Measurements from ENCODE around the gene PIGB.

The PIGB gene

DNA sequence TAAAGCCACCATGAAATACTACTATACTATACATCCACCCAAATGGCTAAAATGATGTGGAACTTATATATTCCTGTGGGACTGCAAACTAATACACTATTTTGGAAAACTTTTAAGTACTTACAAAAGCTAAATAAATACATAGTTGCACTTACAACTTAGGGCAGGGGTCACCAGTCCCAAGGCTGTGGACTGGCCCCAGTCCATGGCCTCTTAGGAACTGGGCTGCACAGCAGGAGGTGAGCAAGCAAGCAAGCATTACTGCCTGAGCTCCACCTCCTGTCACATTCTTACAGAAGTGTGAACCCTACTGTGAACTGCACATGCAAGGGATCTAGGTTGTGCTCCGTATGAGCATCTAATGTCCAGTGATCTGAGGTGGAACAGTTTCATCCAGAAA, 18.1 kb downstream of the PIGB start:
- H3K4me3 ChIP-seq (ENCODE audit: low read depth, low read length): no peak overlapping the region
- TF ChIP-seq, protein P1, sequence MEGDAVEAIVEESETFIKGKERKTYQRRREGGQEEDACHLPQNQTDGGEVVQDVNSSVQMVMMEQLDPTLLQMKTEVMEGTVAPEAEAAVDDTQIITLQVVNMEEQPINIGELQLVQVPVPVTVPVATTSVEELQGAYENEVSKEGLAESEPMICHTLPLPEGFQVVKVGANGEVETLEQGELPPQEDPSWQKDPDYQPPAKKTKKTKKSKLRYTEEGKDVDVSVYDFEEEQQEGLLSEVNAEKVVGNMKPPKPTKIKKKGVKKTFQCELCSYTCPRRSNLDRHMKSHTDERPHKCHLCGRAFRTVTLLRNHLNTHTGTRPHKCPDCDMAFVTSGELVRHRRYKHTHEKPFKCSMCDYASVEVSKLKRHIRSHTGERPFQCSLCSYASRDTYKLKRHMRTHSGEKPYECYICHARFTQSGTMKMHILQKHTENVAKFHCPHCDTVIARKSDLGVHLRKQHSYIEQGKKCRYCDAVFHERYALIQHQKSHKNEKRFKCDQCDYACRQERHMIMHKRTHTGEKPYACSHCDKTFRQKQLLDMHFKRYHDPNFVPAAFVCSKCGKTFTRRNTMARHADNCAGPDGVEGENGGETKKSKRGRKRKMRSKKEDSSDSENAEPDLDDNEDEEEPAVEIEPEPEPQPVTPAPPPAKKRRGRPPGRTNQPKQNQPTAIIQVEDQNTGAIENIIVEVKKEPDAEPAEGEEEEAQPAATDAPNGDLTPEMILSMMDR (IDR thresholded peaks at IDR 0.05; ENCODE audit: borderline replicate concordance, insufficient read depth, low read depth, low read length): no peak

DNA sequence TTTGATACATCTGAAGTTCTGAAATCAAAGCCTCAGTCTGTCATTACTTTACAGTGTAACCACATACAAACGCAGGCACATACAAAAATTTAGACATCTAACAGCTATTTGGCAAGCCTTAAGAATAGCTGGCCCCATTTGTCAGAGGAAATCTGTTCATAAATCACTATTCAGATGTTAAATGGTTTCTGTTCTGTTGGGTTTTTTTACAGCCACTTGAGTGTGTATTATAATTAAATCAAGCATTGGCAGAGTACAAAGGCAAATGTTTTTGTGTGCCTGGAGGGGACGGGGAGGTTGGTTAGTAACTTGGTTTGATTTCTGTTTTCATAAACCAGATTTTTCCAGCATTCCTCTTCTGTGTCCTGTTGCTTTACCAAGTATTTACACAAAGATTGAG, 24.1 kb downstream of the PIGB start:
- TF ChIP-seq, protein P1 (IDR thresholded peaks at IDR 0.05; ENCODE audit: borderline replicate concordance, insufficient read depth, low read depth, low read length): no peak
- no peak overlapping the region for H3K4me3 ChIP-seq (ENCODE audit: low read depth, low read length)

DNA sequence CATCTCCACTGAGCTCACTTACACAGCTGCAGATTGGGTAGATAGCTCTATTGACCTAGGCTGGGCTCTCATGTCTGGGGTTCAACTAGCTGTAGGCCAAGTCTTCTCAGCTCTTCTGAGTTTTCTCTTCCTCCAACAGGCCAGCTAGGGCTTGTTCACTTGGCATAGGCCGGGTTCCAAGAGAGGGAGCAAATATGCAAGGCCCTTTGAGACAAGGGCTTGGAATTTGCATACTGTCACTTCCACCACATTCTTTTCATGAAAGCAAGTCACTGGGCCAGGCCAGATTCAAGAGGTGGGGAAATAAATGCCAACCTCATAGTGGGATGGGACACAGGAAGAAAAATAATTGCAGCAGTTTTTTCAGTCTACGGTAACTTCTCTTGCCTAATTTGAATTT, 25.2 kb downstream of the PIGB start:
- TF ChIP-seq, protein P1 (IDR thresholded peaks at IDR 0.05; ENCODE audit: borderline replicate concordance, insufficient read depth, low read depth, low read length): no peak
- no peak overlapping the region for H3K4me3 ChIP-seq (ENCODE audit: low read depth, low read length)

DNA sequence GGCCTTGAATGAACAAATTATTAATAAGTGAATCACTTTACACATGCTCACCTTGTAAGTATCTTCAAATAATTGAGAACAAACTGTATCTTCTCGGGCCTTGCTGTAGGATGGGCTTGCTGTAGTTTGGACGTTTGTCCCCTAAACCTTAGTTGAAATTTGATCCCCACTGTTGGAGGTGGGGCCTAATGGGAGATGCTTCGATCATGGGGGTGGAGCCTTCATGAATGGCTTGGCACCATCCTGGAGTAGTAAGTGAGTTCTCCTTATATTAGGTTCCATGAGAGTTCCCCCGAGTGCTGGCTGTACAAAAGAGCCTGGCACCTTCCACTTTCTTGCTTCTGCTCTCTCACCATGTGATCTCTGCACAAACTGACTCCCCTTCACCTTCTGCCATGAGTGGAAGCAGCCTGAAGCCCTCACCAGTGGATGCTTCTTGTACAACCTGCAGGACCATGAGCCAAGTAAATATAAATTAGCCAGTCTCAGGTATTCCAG, 29.3 kb downstream of the PIGB start:
- TF ChIP-seq, protein P1 (IDR thresholded peaks at IDR 0.05; ENCODE audit: borderline replicate concordance, insufficient read depth, low read depth, low read length): no peak
- no peak overlapping the region for H3K4me3 ChIP-seq (ENCODE audit: low read depth, low read length)

DNA sequence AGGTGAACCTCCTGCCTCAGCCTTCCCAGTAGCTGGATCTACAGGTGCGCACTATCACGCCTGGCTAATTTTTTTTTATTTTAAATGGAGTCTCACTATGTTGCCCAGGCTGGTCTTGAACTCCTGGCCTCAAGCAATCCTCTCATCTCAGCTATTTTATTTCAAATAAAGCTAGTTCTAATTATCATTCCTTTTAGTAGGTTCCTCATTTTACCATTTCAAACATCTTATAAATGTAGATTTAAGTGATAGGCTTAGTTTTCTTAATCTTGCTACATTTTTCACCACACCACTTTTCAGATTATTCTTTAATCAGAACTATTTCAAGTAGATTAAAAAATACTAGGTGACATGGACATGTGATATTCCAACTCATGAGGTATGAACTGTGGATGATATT, 30.3 kb downstream of the PIGB start:
- no peak overlapping the region for H3K4me3 ChIP-seq (ENCODE audit: low read depth, low read length)
- TF ChIP-seq, protein P1 (IDR thresholded peaks at IDR 0.05; ENCODE audit: borderline replicate concordance, insufficient read depth, low read depth, low read length): no peak

DNA sequence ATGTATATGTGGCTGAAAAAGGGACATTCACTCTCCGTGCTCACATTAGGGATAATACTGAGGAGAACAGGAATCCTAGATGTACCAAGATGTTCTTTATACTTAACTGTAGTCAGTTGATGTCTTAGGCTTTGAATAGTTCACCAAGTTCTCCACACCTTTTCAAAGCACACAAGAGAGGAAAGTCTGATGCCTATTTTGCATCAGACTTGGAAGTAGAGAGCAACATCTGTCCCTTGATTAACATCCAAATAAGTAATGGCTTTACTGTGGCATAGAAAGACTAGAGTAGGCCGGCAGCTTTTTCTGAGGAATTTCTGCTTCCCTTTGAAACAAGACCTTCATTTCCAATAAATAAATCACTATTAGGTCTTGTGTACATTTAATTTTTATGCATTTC, 34.0 kb downstream of the PIGB start:
- TF ChIP-seq, protein P1 (IDR thresholded peaks at IDR 0.05; ENCODE audit: borderline replicate concordance, insufficient read depth, low read depth, low read length): no peak
- no peak overlapping the region for H3K4me3 ChIP-seq (ENCODE audit: low read depth, low read length)

DNA sequence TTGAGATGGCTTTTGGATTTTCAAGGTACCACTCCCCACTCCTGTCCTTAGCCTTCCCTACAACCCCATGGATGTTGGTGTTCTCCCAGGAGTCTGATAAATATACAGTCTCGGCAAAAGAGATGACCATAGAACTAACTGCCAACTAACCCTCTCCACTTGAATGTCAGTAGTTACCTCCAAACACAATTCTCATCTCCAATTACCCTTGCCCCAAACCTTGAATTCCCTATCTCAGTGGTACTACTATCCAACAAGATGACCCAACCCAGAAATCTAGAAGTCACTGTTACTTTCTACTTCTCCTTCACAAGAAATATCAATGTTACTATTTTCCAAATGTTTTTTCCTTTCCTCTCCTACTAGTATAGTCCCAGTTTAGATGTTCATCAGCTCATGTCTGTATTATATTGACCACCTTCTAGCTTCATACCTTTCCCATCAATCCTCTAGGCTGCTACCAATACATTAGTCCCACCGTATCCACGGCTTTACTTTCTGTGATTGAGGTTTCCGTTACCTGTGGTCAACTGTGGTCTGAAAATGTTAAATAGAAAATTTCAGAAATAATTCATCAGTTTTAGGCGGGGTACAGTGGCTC, 38.1 kb downstream of the PIGB start:
- TF ChIP-seq, protein P1 (IDR thresholded peaks at IDR 0.05; ENCODE audit: borderline replicate concordance, insufficient read depth, low read depth, low read length): no peak

More for the DNA sequence above, 38.1 kb downstream of the PIGB start:
- H3K4me3 ChIP-seq (ENCODE audit: low read depth, low read length): no peak overlapping the region

Data from GM12875 (cell line).